Astrocyte (in vitro differentiated cells and primary cell): Measurements from ENCODE around the gene TMCC1.

Experiments
- CTCF ChIP-seq: IDR thresholded peaks from 2 replicates; pipeline ENCODE4 v1.5.1; 2011; ENCODE audit warnings: low read depth, mild to moderate bottlenecking, inconsistent platforms, low read length, moderate library complexity; ENCODE audit not compliant: insufficient read depth
- EZH2 ChIP-seq: IDR thresholded peaks from 2 replicates; pipeline ENCODE4 v1.6.1; 2012; ENCODE audit warnings: mild to moderate bottlenecking, low read length, inconsistent platforms; ENCODE audit not compliant: insufficient read depth

- TF ChIP-seq EZH2: no peak
- TF ChIP-seq CTCF: no peak
These were observed 293.2 kb downstream of the TMCC1 start for GRCh38 chr3:129600348-129600747.
